ENCODE measurements around the gene ZNF816.
"Not testable (repeated sequence)": the region's sequence is repeated elsewhere in the genome, so short reads cannot be mapped to it uniquely, and the experiment has no call there.

Gene ZNF816

DNA sequence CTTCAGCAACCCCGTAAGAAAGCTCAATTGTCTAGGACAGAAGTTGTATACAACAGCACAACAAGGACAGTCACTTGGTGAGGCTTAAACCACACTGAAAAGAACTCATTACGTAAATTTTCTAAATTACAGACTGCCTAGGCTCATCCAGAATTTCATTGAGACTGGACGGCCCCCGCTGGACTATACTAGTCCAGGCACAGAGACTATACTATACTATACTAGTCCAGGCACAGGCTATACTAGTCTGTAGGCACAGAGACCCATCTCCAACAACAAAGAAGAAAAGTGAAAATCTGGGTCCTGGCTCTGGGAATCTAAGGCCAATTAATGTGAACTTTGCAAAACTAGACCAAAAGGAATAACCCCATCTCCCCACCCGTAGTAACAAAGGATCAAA lies 700 bp downstream of the ZNF816 start:
- in situ Hi-C loops (cut with HindIII; ENCODE audit: low sequenced_read_pairs): no loop called here

DNA sequence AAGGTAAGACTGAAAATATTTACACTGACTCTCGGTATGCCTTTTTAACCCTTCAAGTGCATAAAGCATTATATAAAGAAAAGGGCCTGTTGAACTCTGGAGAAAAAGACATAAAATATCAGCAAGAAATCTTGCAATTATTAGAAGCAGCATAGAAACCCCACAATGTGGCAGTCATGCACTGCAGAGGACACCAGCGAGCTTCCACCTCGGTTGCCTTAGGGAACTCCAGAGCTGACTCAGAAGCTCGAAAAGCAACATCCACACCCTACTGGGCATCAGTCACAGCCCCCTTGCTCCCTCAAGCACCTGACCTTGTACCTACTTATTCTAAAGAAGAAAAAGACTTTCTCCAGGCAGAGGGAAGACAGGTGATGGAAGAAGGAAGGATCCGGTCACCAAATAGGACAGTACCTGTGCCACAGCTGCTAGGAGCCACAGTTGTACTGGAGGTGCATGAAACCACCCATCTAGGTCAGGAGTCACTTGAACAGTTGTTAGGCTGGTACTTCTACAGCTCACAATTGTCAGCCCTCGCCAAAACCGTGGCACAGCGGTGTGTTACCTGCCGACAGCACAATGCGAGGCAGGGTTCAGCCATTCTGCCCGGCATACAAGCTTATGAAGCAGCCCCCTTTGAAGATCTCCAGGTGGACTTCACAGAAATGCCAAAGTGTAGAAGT lies 2.9 kb downstream of the ZNF816 start:
- in situ Hi-C loops (cut with HindIII; ENCODE audit: low sequenced_read_pairs): no loop called here

DNA sequence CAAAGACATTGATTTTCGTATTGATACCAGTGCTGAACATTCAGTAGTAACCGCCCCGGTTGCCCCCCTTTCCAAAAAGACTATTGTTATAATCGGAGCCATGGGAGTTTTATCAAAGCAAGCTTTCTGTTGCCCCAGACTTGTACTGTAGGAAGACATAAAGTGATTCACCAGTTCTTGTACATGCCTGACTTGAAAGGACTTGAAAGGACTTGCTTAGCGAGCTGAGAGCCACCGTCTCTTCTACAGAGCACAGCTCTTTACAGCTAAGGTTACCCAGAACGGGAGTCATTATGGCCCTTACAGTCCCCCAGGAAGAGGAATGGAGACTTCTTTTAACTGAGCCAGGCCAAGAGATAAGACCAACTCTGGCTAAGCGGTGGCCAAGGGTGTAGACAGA lies 5.1 kb downstream of the ZNF816 start:
- in situ Hi-C loops (cut with HindIII; ENCODE audit: low sequenced_read_pairs): no loop called here

DNA sequence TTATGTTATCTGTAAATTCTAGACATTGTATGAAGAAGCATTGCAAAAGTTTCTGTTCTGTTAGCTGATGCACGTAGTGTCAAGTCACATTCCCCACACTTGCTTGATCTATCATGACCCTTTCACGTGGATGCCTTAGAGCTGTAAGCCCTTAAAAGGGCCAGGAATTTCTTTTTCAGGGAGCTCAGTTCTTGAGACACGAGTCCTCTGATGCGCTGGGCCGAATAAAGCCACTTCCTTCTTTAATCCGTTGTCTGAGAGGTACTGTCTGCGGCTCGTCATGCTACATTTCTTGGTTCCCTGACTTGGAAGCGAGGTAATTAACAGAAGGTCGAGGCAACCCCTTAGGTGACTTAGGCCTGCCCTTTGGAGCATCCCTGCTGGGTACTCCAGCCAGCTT lies 5.8 kb downstream of the ZNF816 start:
- in situ Hi-C loops (cut with HindIII; ENCODE audit: low sequenced_read_pairs): no loop called here

DNA sequence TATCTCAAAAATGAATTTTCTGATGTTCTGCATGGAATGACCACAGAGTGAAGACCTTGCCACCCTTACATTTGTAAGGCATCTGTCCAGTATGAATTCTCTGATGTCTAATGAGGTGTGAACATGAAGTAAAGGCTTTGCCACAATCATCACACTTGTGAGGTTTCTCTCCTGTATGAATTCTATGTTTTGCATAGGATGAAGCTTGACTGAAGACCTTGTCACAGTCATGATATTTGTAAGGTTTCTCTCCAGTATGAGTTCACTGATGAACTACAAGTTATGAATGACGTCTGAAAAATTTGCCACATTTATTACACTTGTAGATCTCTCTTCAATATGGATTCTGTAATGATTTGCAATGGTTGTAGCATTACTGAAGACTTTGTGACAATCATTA lies 13.3 kb downstream of the ZNF816 start:
- in situ Hi-C loops (cut with HindIII; ENCODE audit: low sequenced_read_pairs): no loop called here

DNA sequence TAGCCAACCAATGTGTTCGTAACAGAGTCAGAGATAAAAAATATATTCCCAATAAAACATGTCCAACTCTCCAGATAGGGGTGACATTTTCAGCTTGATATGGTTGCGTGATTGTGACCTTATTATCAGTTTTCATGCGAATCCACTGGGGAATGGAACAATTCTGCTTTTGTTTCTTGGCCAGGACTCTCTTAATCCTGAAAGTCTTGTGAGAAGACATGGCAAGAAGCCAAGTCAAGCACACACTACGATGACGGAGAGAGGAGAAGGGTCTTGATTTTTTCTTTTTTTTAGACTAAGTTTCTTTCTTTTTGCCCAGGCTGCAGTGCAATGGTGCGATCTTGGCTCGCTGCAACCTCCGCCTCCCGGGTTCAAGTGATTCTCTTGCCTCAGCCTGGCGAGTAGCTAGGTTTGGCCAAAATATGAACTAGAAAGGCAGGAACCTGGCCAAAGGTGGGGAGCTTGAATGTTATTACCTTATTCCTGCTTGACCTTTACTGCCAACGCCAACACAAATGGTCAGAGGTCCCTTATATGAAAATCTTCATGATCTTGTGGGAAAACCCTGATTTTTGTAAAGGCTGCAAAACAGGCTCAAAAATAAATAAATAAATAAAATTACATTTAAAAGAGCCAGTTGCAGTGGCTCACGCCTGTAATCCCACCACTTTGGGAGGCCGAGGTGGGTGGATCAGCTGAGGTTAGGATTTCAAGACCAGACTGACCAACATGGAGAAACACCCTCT lies 14.5 kb downstream of the ZNF816 start:
- in situ Hi-C loops (cut with HindIII; ENCODE audit: low sequenced_read_pairs): no loop called here

DNA sequence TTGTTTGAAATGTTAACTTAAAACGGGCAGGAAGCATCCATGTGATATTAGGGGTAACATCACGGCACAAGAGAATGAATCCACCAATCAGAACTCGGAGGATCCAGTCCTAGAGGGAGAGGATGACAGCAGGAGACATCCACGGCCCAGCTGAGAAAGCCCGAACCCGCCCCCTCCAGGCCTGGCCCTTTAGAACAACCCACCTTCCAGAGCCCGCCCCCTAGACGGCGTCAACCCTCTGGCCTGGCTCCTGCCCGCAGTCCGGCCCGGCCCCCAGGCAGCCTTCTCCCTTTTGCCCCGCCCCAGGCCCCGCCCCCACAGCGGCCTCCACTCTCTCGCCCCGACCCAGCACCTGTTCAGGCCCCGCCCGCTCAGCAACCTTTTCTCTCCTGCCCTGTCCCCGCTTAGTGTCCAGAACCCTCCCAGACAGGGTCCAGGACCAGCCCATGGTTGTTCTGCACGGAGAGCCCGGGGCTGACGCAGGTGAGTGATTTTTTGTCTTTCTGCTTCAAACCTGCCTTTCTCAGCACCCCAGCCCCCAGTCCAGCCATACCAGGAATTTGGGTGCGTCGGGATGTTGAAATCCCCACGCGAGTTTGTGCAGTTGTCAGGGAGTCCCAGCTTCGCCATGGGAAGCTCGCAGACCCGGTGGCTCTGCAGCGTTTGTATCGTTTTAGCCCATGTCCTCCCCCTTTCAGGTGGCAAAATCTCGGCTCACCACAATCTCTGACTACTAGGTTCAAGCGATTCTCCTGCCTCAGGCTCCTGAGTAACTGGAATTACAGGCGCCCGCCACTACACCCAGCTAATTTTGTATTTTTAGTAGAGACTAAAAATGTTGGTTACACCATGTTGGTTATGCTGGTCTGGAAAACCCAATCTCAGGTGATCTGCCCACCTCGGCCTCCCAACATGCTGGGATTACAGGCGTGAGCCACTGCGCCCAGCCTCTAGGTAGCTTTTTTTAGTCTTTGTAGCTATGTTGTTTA lies 16.1 kb downstream of the ZNF816 start:
- in situ Hi-C loops (cut with HindIII; ENCODE audit: low sequenced_read_pairs): no loop called here

DNA sequence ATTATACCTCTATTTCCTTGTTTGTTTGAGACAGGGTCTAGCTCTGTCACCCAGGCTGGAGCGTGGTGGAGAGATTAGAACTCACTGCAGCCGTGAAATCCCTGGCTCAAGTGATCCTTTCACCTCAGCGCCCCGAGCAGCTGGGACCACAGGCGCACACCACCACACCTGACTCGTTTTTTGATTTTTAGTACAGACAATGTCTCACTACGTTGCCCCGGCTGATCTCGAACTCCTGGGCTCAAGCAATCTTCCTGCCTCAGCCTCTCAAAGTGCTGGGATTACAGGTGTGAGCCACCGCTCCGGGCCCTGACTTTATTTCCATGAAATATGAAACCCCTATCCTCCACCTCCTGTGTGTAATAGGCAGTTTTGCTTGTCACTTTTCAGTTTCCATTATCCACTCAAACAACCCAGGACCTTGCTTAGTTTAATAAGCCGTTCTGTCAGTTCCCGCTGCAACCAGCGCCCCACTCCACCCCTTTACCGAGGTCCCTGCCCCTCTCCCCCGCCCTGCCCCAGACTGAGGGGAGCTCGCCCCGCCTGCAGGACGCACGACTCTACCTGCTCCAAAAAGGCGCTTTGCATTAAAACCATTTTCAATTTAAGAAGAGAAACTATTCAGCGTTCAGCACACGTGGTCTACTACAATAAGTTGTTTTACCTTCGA lies 16.9 kb downstream of the ZNF816 start:
- in situ Hi-C loops (cut with HindIII; ENCODE audit: low sequenced_read_pairs): no loop called here

DNA sequence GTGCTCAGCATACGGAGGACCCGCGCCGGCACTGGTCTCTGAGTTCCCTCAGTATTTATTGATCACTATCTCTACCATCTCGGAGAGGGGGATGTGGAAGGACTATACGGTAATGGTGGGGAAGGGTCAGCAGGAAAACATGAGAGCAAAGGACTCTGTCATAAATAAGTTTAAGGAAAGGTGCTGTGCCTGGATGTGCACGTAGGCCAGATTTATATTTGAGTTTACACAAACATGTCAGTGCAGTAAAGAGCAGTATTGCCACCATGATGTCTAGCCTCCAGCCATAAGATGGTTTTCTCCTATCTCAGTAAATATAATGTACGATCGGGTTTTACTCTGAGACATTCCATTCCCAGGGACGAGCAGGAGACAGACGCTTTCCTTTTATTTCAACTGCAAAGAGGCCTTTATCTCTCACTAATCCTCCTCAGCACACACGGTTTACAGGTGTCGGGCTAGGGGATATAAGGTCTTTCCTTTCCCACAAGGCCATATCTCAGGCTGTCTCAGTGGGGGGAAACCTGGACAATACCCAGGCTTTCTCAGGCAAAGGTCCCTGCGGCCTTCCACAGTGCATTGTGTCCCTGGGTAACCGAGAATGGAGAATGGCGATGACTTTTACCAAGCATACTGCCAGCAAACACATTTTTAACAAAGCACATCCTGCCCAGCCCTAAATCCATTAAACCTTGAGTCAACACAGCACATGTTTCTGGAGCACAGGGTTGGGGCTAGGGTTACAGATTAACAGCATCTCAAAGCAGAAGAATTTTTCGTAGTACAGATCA lies 17.8 kb downstream of the ZNF816 start:
- in situ Hi-C loops (cut with HindIII; ENCODE audit: low sequenced_read_pairs): not testable (repeated sequence)

DNA sequence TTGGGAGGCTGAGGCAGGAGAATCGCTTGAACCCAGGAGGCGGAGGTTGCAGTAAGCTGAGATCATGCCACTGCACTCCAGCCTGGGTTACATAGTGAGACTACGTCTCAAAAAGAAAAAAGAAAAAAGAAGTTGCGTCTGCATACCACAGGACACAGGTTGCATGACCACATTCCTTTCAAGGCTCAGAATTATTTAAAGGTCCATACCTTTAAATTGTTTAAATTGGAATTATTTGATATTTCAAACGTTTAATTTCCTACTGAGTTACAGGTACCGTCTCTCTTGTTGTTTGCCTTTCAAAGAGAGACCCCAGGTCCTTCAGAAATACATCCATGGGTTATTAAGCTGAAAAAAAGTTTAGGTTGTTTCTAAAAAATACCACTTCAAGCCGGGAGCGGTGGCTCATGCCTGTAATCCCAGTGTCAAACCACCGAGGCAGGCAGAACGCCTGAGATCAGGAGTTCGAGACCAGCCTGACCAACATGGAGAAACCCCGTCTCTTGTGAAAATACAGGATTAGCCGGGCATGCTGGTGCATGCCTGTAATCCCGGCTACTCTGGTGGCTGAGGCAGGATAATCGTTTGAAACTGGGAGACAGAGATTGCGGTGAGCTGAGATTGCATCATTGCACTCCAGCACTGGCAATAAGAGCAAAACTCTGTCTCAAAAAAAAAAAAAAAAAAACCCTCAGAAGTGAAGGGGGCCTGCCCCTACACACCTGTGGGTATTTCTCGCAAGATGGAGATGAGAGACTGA lies 18.6 kb downstream of the ZNF816 start:
- in situ Hi-C loops (cut with HindIII; ENCODE audit: low sequenced_read_pairs): no loop called here

DNA sequence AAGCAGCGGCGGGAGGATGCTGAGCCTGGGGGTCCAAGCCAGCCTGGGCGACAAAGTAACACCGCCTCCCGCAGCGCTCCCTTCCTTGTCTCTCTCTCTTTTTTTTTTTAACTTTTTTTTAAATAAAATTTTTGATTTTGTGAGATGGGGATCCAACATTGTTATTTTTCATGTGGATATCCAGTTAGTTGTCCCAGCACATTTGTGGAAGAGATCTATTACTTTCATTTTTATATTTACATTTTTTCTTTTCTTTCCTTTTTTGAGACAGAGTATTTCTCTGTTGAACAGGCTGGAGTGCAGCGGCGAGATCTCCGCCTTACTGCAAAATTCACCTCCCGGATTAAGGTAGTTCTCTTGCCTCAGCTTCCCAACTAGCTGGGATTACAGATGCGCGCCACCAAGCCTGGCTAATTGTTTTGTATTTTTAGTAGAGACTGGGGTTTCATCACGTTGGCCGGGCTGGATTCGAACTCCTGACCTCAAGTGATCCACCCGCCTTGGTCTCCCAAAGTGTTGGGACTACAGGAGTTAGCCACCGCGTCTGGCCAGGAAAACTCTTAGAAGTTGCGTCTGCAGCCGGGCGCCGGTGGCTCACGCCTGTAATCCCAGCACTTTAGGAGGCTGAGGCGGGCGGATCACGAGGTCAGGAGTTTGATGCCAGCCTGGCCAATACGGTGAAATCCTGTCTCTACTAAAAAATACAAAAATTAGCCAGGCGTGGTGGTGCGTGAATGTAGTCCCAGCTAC lies 19.4 kb downstream of the ZNF816 start:
- in situ Hi-C loops (cut with HindIII; ENCODE audit: low sequenced_read_pairs): no loop called here

DNA sequence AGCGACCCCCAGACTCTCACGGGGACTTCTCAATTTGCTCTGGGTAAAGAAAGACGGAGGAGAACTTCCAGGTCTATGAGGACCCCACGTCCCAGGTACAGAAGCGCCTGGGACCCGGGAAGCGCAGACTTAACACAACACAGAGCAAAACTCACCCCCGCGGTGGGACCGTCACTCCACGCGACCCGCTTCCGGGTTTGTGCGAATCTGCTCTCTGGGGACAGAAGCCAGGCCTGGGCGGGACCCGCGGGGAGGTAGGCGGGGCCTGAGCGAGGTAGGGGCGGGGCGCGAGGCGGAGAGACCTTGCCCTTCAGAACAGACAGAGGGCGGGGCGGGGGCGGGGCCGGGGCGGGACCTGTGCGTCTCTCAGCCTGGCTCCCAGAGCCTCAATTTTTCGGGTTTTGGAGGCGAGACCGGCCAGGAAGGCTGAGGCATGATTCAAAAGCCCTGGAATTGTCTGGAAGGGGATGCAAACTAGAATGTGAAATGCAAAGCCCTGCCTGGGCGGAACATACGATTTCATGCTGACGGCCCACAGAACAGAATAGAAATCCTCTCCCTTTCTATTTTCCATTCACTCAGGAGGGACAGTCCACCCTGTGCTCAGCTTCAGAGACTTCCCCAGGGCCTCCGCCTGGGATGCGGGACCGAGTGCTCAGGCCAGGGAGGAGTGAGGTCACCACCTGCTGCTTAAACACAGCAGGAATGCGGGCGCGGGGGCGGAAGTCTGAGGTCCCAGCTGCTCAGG lies 20.1 kb downstream of the ZNF816 start:
- in situ Hi-C loops (cut with HindIII; ENCODE audit: low sequenced_read_pairs): no loop called here

DNA sequence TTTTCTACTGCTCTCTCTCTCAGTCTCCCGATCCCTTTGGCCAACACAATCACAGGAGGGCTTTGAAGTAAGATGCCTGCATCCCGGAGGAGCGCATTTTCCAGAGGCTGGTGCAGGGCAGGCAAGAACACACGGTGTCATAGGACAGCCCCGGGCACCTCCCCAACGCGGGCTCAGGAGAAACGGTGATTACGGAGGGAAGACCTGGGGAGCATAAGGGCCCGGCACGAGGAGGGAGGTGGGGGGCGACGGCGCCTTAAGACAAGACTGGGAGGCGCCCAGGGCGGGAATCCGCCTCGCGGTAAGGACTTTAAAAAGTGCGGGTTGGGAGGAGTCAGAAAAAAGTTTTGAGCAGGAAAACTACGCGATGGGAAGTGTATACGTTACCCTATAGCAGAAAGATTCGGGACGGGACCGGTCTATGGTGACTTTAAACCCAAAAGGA lies 20.7 kb downstream of the ZNF816 start:
- in situ Hi-C loops (cut with HindIII; ENCODE audit: low sequenced_read_pairs): no loop called here

DNA sequence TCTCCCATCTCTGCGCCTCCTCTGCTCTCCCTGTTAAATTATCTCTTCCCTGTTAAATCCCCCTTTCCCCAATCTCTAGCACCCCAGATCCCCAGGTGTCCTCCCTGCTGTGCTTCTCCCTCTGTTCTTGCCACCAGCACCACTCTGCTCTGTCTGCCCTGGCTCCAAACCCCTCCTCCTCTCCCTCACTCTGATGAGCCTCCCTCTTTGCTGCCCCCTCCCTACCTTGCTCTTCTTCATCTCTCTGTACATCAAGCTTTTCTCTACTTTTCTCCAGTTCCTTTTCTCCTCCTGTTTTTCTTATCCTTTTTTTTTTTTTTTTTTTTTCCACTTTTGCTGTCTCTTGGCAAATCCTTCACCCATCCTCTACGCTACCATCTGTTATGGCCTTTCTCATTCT lies 21.2 kb downstream of the ZNF816 start:
- in situ Hi-C loops (cut with HindIII; ENCODE audit: low sequenced_read_pairs): not testable (repeated sequence)

DNA sequence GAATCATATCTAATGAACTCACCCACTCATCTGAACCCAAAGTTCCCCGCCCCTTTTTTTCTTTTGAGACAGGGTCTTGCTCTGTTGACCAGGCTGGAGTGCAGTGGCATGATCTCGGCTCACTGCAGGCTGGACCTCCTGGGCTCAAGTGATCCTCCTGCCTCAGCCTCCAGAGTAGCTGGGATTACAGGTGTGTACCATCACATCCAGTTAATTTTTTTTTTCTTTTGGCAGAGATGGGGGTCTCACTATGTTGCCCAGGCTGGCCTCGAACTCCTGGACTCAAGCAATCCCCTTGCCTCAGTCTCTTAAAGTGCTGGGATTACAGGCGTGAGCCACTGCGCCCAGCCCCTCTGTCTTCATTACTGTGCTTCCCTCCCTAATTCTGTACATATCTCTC lies 21.8 kb downstream of the ZNF816 start:
- in situ Hi-C loops (cut with HindIII; ENCODE audit: low sequenced_read_pairs): not testable (repeated sequence)

DNA sequence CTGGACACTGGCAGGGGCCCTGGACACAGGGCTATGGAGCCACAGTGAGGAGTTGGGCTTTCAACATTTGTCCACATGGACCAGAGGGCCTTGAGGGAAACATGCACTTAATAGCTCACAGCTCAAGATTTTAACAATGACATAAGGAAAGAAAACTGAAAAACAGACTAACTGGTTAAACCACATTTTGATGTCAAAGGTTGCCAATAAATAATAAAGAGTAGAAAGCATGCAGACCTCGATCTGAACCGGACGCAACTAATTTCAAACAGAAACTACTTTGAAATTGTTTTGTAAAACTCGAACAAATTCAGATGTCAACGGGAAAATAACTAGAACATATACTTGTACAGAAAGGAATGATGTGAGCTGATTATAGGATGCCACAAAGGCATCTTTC lies 23.9 kb downstream of the ZNF816 start:
- in situ Hi-C loops (cut with HindIII; ENCODE audit: low sequenced_read_pairs): no loop called here

DNA sequence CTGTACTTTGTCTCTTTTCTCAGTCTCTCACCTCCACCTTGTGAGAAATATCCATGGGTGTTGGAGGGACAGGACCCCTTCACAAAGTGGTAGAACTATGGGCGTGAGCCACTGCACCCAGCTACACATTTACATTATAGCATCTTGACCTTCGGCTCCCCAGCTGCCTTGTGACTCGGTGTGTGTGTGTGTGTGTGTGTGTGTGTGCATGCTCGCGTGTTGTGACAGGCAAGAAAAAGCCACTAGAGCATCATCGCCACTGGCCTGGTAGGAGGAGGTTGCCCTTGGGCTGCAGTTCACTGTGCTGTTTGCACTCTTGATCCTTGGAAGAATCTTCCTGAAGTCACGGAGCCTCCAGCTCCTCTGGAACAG lies 25.7 kb downstream of the ZNF816 start:
- in situ Hi-C loops (cut with HindIII; ENCODE audit: low sequenced_read_pairs): no loop called here
